Activated CD8-positive, alpha-beta memory T cell treated with anti-CD3 and anti-CD28 coated beads for 36 hours (primary cell): ENCODE results near the gene G2E3. TPM values are rescaled to one million over a fixed set of nuclear protein-coding genes. Genes with fewer than 3 reads are reported as not detected.
"Not testable (repeated sequence)": the region's sequence is repeated elsewhere in the genome, so short reads cannot be mapped to it uniquely, and the experiment has no call there.

ENCODE experiments used
- CTCF ChIA-PET: fragments of 350-600 bp; sonication (Branson Sonifier 250); formaldehyde crosslinking; loops from one replicate; lab custom pipeline; 2021; ENCODE audit warnings: antibody characterized with exemption; lab: Charles Lee
- POLR2A ChIA-PET: fragments of 350-600 bp; sonication (Branson Sonifier 250); formaldehyde crosslinking; loops from one replicate; lab custom pipeline; 2021; ENCODE audit warnings: antibody characterized with exemption; lab: Charles Lee
- total RNA-seq, 2 experiments: library from RNA; stranded (reverse); gene quantifications; one replicate each; pipeline ENCODE4 v1.2.3, GENCODE V29; 2021

Gene G2E3, protein sequence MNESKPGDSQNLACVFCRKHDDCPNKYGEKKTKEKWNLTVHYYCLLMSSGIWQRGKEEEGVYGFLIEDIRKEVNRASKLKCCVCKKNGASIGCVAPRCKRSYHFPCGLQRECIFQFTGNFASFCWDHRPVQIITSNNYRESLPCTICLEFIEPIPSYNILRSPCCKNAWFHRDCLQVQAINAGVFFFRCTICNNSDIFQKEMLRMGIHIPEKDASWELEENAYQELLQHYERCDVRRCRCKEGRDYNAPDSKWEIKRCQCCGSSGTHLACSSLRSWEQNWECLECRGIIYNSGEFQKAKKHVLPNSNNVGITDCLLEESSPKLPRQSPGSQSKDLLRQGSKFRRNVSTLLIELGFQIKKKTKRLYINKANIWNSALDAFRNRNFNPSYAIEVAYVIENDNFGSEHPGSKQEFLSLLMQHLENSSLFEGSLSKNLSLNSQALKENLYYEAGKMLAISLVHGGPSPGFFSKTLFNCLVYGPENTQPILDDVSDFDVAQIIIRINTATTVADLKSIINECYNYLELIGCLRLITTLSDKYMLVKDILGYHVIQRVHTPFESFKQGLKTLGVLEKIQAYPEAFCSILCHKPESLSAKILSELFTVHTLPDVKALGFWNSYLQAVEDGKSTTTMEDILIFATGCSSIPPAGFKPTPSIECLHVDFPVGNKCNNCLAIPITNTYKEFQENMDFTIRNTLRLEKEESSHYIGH
- 10 to 100 TPM; 20.2 to 20.7 TPM for total RNA-seq

DNA sequence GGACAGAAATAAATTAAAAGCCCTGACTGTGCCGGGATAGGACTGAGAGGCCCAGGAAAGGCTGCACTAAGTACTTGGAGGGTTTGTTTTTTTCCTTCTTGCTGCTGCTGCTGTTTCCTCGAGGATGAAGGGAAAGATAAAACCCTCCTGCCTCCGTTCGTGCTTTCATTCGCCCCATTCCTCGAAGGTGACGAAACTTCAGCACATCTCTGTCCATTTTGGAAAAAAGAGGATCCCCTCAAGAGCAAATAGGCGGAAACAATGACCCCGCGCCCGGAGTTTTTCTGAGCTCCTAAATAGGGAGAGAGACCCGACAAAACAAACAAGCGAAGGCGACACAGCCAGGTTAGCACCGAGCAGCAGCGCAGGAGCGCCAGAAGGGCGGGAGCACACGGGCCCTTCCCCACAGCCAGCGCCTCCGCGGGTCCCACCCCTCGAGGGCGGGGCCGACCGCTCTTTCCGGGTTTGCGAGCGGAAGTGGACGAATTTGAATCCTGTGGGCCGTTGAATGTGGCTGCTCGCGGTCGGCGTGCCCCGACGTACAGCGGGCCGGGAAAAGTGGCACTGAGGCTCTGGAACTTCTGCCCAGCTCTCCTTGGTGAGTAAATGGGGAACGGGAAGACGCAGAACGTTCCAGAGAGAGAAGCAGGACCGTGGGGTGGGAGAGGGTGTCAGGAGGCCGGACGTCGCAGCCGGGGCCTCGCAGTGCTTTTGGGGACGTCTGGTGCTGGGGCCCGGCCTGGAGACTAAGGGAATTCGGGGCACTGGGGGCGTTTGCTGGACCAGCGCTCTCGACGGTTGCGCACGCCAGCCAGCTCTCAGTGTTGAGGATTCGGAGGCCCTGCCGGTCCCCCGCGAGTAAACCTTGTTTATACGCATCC is at the start of gene G2E3:
Gene G2E3, plus strand, starts transcription at position 484 of the 881 bp plus-strand sequence. CDS start 21,922 bp downstream, outside the sequence.
- POLR2A ChIA-PET, result no interaction called here
- CTCF ChIA-PET, result no interaction called here

DNA sequence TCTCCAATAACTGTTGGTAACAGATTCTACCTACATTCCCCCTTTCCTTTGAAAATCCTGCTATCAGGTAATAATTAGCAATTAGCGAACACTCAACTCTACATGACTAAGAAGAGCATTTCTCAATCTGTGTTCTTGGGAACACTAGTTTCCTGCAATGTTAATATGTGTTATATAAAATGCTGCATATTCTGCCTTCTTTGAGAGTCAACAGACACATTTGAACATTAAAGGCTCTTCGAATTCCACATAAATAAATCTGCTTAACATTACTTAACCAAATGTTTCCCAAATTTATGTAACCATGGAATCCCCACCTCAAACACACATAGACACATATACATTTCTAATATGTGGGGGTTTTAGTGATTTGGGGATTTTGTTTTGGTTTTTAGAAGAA is 41.2 kb upstream of the G2E3 start:
- CTCF ChIA-PET, result no interaction called here
- POLR2A ChIA-PET, result no interaction called here

DNA sequence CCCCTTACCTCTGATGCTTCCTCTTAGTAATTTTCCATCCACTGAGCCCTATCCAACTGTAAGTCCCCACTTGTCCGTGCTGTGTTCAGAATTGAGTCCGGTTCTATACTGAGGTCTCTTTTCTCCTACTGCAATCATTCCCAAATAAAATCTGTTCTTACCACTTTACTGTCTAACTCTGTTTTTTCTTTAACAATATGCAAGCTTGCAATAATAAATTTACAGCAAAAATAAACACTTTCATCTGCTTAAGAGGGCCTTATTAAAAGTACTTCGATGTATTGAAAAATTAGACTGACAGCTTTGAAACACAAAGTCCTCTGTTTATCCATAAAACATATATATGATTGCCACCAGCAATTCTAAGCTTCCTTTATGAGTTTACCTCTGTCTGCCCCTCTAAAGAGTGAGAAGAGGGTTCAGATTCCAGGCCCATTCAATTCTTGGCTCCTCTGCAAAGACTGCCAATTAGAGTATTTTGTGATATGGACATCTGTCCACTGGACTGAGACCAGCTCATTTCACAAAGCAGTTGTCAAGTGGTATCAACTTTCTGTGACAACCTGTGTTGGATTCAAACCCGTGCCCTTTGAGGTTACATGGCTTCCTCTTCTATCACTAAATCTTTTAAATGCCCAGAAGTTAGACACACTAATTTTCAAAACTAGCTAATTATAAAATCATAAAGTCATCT is 39.9 kb upstream of the G2E3 start:
- POLR2A ChIA-PET, result no interaction called here

DNA sequence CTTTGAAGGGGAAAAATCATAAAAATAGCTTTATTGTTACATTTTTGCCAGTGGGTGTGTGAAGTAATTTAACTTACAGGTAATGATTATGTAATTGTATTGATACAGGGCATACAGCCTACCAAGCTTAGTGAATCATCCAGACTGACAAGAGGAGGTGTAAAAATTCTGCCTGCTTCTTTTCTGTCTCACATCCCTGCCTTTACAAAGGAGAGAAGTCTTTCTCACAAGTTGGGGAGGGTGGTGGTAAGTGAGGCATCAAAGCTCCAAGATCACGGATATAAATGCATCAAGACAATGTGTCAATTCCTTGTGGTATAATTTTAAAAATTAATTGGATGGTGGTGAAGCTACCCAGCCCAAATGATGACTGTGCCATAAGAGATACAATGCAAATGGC is 39.0 kb upstream of the G2E3 start:
- CTCF ChIA-PET, result interaction anchor here (1.3 kb wide), 1 partner anchor 34 kb away, joined by 3 read pairs; no protein-coding TSS in a partner anchor
- POLR2A ChIA-PET, result no interaction called here

More for the DNA sequence above, 39.9 kb upstream of the G2E3 start:
- CTCF ChIA-PET, result interaction anchor here (1.3 kb wide), 1 partner anchor 33 kb away, joined by 3 read pairs; no protein-coding TSS in a partner anchor

DNA sequence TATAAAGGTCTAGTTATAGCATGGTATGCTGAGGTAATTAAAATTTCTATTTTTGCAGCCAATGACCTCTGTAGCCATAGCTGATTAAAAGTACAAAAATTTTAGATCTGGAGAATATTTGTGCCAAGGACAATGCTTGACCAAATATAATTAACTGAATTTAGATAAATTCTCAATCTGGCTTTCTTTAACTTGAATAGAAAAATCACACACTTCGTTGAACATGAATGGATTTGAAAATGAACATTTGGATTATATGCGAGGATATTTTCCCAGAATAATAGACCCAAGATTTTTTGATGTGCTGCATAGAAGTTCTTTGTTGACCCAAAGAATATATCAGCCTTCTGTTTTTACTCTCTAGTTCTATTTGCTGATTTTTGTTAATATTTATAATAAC is 38.4 kb upstream of the G2E3 start:
- CTCF ChIA-PET, result no interaction called here
- POLR2A ChIA-PET, result no interaction called here

DNA sequence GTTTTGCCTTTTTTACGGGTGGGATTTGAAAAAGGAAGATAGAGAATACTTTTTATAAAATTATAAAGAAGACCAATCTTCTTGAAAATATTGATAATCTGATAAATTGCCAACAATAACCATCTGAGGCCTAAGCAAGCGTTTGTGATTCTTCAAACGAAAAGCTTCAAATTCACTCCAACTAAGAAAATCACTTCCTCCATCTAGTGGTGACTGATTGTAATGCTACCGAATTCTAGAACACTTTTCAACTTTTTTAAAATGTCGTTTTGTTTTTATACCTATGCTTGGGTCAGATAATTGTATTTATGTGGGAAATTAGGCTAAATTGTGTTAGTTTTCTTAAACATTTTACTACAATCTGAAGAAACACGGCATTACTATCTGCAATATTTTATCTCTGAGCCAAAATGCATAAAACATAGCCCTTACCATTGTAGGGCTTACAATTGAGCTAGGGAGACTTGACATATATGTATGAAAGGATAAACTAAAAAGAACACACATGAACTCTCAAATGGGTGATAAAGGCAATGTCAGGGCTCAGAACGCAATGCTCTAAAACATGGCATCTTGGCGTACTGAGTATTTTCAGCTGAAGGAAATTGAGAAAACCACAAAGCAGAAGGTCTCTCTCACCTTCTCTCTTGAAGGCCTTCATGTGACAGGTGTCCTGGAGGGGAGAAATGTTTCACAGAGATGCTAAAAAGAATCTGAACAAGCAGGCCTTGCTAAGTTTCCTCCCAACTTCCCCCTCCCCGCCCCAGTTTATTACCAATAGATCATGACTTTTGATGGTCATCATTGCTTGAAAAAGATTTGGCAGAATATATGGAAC is 36.8 kb upstream of the G2E3 start:
- ChIA-PET POLR2A (no interaction called here), CTCF (no interaction called here)

DNA sequence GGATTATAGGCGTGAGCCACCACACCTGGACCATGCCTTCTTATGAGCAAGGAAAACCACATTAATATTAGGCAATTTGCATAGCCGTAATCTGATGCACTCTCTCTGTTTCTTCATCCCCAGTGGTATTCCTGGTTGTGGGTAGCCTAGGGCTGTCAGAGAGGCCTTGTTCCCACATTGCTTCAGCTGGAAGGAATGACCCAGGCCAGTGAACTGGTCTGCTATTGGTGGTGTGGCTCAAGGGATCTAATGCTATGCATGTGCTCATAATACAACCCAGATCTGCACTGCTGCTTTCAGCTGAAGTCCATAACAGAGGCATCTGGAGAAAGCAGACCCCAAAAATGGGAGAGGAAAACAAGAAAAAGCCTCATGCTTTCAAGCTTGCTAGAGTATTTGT is 33.1 kb upstream of the G2E3 start:
- ChIA-PET CTCF (no interaction called here), POLR2A (no interaction called here)

DNA sequence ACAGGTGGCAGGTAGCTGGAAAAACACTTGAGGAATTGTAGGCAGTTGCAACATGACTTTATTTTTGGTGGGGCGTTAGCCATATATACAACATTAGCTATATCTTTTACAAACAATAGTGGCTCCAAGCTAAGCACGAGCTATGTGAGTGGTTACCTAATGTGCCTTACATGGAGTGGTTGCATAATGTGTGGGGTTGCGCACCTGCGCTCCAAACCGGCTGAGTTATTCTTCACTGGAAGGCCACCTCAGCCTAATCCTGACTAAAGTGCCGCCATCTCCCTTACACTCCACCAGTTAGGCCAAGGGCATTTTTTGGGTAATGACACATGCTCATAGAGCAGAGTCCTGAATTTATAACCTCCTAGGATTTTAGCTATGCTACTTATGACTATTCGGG is 31.8 kb upstream of the G2E3 start:
- POLR2A ChIA-PET, result no interaction called here
- CTCF ChIA-PET, result interaction anchor here (1.2 kb wide), 1 partner anchor 19 kb away, joined by 3 read pairs; no protein-coding TSS in a partner anchor

DNA sequence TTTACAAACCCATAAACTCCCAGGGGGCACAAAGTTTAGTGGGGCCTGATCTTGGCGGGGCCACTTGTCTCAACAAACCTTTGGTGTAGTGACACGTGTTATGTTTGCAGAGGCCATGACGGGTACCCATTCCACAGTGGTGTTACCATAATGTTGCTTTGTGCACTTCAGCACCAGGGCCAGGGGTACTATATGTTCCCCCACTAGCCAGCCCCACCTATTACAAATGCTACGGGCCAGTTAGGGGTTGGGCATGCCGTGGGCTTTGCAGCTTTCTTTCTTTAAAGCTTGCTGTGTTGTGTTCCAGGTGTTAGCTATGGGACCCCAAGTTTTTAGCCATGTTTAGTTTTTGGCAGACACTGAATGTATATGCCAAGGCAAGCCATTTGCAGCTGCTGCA is 30.8 kb upstream of the G2E3 start:
- ChIA-PET CTCF (no interaction called here), POLR2A (no interaction called here)

DNA sequence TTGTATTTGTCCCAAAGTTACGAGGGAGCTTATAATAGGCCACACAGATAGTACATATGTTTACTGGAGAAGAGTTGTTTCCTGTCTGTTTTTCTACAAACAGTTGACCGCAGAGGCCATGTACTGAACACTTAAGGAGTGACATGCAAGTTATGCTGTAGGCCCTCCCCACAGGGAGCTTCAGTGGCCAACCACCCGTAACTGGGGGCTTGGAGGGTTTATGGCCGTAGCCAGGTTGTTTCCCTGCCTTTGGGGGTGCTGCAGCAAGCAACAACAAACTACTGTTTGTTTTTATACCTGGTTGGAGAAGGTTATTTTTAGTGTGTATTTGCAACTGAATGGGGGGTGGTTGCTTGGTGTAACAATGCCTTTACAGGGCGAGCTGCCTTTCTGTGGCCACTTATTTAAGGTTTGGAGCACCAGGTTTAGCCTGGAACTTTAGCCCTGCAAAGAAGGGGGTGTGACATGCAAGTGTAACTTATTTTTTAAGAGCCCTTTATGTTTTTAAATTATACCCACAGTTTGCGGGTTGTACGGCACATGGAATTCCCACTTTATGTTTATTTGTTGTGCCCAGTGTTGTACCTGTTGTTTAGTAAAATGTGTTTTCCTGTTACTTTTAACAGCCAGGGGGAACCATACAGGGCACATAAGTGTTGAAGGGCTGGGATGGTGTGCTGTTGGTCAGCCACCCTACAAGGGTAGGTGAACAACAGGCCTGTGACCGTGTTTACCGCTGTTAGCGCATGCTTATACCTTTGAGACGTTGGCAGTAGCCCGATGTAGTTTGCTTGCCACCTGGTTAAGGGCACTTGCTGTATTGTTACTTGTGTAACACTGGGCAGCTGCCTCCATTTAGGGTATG is 29.9 kb upstream of the G2E3 start:
- POLR2A ChIA-PET, result no interaction called here

DNA sequence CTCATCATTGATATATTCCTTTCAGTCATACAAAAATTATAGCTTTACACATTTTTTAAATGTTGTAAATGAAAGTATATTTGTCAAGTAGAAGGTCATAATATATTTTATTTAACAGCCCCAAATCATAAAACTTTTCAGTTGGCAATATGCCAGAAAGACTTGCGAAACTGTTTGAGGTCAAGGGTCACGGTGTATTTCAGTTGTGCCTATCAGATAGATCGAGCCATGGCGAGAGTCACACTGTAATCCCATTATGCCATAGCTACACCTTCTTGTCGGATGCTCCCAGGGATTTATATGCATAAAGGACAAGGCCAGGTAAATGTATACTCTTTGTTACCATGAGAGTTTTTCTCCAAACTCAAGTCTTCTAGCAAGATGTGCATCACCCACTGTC is 26.7 kb upstream of the G2E3 start:
- CTCF ChIA-PET, result no interaction called here
- POLR2A ChIA-PET, result no interaction called here

More for the DNA sequence above, 29.9 kb upstream of the G2E3 start:
- CTCF ChIA-PET, result no interaction called here

DNA sequence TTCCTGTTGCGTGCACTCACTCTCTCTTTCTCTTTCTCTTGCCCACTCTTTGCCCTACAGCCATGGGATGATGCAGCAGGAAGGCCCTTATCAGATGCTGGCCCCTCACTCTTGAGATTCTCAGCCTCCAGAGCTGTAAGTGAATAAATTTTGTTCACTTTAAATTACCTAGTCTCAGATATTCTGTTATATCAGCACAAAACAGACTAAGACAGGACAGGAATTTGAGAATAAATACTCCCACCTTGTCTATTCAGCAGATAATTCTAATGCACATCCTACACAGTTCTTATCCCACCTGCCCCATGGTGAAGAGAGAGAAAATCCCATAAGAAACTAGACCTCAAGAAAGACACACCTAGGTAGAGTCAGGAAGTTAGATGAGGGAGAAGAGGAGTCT is 25.8 kb upstream of the G2E3 start:
- POLR2A ChIA-PET, result no interaction called here
- CTCF ChIA-PET, result no interaction called here

DNA sequence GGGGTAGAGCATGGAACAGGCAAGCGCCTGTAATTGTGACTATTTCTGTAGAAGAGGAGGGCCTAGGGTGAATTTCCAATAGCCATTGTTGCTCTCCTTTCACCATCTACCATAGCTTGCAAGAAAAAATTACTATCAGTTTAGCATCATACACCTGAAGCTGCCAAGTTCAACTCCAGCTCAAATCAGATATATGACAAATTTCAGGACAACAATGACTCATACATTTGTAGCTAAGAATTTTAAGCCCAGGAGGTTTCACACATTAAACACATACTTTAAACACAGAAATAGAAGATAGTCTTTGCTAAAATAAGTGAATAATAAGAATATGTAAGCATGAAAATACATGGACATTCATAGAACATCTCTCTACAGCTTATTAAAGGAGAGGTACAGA is 17.6 kb upstream of the G2E3 start:
- ChIA-PET POLR2A (no interaction called here), CTCF (no interaction called here)

DNA sequence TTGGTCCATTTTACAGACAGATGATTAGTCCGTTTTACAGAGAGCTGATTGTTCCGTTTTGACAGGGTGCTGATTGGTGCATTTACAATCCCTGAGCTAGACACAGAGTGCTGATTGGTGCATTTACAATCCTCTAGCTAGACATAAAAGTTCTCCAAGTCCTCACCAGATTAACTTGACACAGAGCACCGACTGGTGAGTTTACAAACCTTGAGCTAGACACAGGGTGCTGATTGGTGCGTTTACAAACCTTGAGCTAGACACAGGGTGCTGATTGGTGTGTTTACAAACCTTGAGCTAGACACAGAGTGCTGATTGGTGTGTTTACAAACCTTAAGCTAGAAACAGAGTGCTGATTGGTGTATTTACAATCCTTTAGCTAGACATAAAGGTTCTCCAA is 12.2 kb upstream of the G2E3 start:
- CTCF ChIA-PET, result interaction anchor here (1.4 kb wide), 1 partner anchor 20 kb away, joined by 3 read pairs; no protein-coding TSS in a partner anchor
- POLR2A ChIA-PET, result not testable (repeated sequence)

DNA sequence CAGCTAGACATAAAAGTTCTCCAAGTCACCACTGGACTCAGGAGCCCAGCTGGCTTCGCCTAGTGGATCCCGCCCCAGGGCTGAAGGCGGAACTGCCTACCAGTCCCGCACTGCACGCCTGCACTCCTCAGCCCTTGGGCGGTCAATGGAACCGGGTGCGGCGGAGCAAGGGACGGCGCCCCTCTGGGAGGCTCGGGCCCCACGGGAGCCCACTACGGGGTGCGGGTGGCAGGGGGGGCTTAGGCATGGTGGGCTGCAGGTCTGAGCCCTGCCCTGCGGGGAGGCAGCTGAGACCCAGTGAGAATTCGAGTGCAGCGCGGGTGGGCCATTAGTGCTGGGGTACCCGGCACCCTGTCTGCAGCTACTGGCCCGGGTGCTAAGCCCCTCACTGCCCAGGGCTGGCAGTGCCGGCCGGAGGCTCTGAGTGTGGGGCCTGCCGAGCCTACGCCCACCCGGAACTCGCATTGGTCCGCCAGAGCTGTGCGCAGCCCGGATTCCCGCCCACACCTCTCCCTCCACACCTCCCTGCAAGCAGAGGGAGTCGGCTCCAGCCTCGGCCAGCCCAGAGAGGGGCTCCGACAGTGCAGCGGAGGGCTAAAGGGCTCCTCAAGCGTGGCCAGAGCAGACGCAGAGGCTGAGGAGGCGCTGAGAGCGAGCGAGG is 11.4 kb upstream of the G2E3 start:
- ChIA-PET POLR2A (no interaction called here), CTCF (interaction anchor here (1.4 kb wide), 1 partner anchor 20 kb away, joined by 3 read pairs; no protein-coding TSS in a partner anchor)

DNA sequence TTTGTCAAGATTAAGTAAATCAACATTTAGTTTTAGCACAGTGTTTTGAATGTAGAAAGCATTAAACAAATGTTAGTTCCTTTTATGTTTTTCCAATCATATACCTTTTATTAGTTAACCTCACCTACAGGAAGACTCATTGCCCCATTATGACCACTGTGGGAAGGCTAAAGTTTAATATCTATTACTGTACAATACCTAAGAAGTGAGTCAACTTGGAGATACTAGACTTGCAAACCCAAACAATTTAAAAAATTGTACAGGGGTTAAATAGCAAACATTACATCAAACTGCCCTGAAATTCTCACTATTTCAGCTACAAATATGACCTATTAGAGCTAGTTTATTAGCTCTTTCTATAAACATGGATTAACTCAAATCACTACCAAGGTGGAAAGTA is 8.6 kb upstream of the G2E3 start:
- ChIA-PET POLR2A (no interaction called here), CTCF (no interaction called here)

DNA sequence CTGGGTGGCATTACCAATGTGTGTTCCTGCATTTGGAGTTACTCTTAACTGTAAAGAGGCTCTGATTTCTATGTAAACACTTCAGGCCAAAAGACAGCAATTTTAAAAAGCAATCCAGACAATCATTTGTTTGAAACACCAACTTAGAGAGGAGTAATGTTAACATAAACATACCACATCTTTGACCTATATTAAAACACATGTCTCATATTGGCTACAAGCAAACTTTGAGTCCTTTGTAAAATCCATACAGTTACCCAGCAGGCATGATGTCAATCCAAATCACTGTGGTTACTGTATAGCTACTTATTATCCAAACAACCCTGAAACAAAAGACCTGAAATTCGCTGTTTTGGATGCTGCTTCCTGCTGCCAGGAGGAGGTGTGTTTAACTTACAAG is 7.5 kb upstream of the G2E3 start:
- CTCF ChIA-PET, result no interaction called here

More for the DNA sequence above, 7.5 kb upstream of the G2E3 start:
- POLR2A ChIA-PET, result no interaction called here
